Left lung (tissue), 10 donors: Measurements from ENCODE around the gene LHX2. TPM values are rescaled to one million over a fixed set of nuclear protein-coding genes. Genes with fewer than 3 reads are reported as not detected.
A peak's percentile ranks its signal among the peaks of the same experiment; 100 is the strongest.

Experiments
- ATAC-seq: fragments of 200-7000 bp; cut with Tn5 transposase; one replicate; pipeline ENCODE4 v1.9.1; 2020; ENCODE audit warnings: moderate library complexity
- DNase-seq, 4 donors: peaks; one replicate each; pipeline ENCODE4 v3.0.0-alpha.2; 2013 to 2020
- H3K27ac ChIP-seq, 2 donors: fragments of 200-600 bp; sonication (generic) in 1 of 2; one replicate each; pipeline versions ENCODE4 v1.5.0 to v1.8.0; 2020 to 2021
- H3K27me3 ChIP-seq, 2 donors: fragments of 200-600 bp; sonication (generic) in 1 of 2; one replicate each; pipeline versions ENCODE4 v1.5.0 to v1.8.0; 2020 to 2021
- H3K36me3 ChIP-seq, 2 donors: fragments of 200-600 bp; sonication (generic) in 1 of 2; one replicate each; pipeline versions ENCODE4 v1.5.0 to v1.8.0; 2020 to 2021
- H3K4me1 ChIP-seq, 2 donors: fragments of 200-600 bp; one replicate each; pipeline ENCODE4 v1.8.0; 2021
- H3K4me3 ChIP-seq, 2 donors: fragments of 200-600 bp; sonication (generic) in 1 of 2; one replicate each; pipeline versions ENCODE4 v1.5.0 to v1.8.0; 2020 to 2021; ENCODE audit warnings: mild to moderate bottlenecking in 1 of 2
- H3K9me3 ChIP-seq, 2 donors: fragments of 200-600 bp; sonication (generic) in 1 of 2; one replicate each; pipeline versions ENCODE4 v1.5.0 to v1.8.0; 2020 to 2021
- CTCF ChIP-seq, 2 donors: fragments of 200-600 bp; sonication (generic) in 1 of 2; IDR thresholded peaks; one replicate each; pipeline versions ENCODE4 v1.5.0 to v1.8.0; 2021; ENCODE audit warnings: antibody characterized with exemption in 2 of 2
- intact Hi-C, 2 donors: fragments of 100-400 bp; cut with DNase I; formaldehyde crosslinking; loops; one replicate each; pipeline versions ENCODE4 v1.11.2 to v1.14.2; 2022
- polyA plus RNA-seq, 6 donors: library from polyadenylated mRNA; unstranded; fragments of 120-200 nt; gene quantifications; one replicate each; pipeline ENCODE4 v1.2.1, GENCODE V29; 2013; ENCODE audit not compliant: insufficient read length in 6 of 6
- total RNA-seq, 2 donors: library from RNA; stranded (reverse); fragmentation: NEBNext Ultra II Directional; extraction: Animal tissue kit (Norgen Biotek cat#: 25700); gene quantifications; one replicate each; pipeline ENCODE4 v1.2.1, GENCODE V29; 2021
- donor health status: DM: no; HTN: yes; CAD: no.
- donor health status: DM: no; HTN: no; CAD: no.

Gene LHX2
- total and polyA plus RNA-seq, 8 donors, result 0.12 to 0.26 (median 0.21) TPM; not detected in 4

DNA sequence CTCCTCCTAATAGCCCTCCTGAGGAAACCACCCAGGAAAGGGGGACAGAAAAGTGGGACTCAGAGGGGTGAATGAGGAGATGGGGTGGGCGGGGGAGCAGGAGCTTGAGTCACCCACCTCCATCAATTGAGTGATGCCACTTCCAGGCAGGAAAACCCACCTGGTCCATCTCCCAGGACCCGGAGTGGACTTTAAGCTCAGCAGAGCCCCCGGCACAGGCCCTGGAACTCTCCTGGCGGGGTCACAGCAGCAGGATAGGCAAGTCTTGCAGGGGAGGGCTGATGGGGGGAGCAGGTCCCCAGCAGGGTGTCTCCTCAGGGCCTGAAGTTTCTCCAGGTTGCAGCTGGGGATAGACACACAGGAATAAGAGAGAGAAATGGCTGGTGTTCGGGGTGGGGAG lies 40.8 kb downstream of the LHX2 start:
- intact Hi-C loops, result no loop called here
- TF ChIP-seq CTCF (IDR thresholded peaks at IDR 0.05), result no peak
- no peaks in the 10 kb centered on the region for H3K4me1 ChIP-seq

DNA sequence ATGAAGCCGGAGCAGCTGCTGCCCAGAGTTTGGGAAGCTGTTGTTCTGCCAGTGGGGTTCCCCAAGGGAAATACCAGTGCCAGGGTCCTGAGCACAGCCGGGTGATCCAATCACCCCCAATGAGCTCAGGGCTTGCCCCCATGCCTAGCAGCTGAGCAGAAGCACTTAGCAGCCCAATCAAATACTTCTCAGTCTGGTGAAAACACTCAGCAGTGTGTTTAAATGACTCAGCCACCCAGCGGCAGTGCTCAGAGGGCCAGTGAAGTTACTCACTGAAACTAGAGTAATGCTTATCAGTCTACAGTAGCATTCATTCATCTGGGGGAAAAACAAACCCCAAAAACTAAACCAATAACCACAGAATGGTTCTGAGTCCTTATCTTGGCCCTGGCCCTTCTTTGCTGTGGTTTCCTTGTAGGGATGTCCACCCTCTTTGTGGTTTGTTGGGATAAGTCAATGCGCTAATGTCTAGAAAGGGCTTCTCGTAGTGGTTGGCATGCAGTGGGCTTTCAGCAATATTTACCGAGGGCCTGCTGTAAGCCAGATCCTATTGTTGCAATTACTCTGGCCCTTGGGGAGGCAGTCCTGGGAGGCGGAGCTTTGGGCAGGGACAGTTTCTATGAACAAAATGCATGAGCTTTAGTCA lies 43.1 kb downstream of the LHX2 start:
- no peak overlapping the region for H3K4me3 ChIP-seq
- no peaks in the 10 kb centered on the region for H3K9me3 ChIP-seq
- H3K27me3 ChIP-seq, result peaks cover 0 to 79% of the 10 kb centered on the region in 2 donors

More for the DNA sequence above, 40.8 kb downstream of the LHX2 start:
- Histone ChIP-seq H3K9me3 (no peaks in the 10 kb centered on the region), H3K27ac (no peak overlapping the region), H3K27me3 (peaks cover 0 to 77% of the 10 kb centered on the region in 2 donors), H3K36me3 (no peaks in the 10 kb centered on the region), H3K4me3 (no peak overlapping the region)
- DNase-seq, result no peak
- ATAC-seq, result no peak

DNA sequence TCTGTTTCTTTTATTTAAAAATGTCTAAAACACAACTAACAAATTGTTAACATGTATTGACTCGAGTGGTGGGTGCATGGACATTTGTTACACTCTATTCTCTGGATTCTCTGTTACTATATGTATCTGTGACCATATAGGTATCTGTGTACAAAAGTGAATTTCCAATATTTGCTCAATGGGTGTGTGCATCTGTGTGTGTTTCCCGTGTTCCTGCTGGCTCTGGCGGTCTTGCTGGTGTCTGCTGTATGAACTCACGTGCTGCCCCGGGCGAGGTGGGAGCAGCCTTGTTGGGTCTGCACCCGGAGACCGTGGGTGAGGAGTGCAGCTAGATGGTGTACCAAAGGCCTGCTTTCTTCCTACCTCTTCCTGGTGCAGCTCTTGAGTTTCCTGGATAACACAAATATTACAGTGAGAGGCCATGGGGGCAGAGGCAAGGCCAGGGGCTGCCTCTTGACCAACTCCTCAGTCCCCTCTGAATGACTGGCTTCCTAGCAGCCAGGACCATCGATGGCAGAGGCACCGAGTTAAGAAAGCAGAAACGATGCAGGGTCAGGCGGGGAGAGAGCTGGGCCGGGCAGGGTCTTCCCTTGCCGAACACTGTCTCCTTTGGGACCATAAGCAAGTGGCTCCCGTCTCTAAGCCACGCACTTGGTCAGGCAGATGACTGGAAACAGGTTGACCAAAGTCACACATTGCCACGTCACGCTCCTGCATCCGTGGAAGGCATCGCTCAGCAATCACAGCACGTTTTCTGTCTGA lies 49.5 kb downstream of the LHX2 start:
- intact Hi-C loops, result no loop called here
- Histone ChIP-seq H3K27me3 (peaks cover 0 to 65% of the 10 kb centered on the region in 2 donors), H3K4me3 (no peak overlapping the region), H3K36me3 (no peaks in the 10 kb centered on the region), H3K9me3 (no peaks in the 10 kb centered on the region), H3K4me1 (no peaks in the 10 kb centered on the region), H3K27ac (no peak overlapping the region)
- ATAC-seq, result no peak
- no peak for TF ChIP-seq CTCF (IDR thresholded peaks at IDR 0.05)
- no peak for DNase-seq

More for the DNA sequence above, 43.1 kb downstream of the LHX2 start:
- Histone ChIP-seq H3K27ac (no peak overlapping the region), H3K36me3 (no peaks in the 10 kb centered on the region), H3K4me1 (no peaks in the 10 kb centered on the region)
- no peak for TF ChIP-seq CTCF (IDR thresholded peaks at IDR 0.05)
- ATAC-seq (peak; percentile 94), DNase-seq (no peak)
- intact Hi-C loops, result no loop called here

DNA sequence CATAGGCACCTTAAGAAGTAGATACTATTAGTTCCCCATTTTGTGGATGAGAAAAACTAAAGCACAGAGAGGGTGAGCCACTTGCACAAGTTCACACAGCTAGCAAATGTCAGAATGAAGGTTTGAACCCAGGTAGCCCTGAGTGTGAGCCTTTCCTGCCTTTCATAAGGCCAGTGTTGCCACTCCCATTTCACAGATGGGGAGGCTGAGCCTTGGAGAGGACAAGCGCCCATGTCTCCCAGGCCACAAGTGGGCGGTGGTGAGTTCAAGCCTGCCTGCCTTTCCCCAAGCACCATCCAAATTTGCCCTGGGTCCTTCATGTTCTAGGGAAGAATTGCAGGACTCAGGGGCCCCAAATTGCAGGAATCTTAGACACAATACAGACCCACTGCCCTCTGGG lies 50.6 kb downstream of the LHX2 start:
- intact Hi-C loops, result no loop called here
- no peaks in the 10 kb centered on the region for H3K9me3 ChIP-seq
- H3K36me3 ChIP-seq, result no peaks in the 10 kb centered on the region
- no peaks in the 10 kb centered on the region for H3K4me1 ChIP-seq
- DNase-seq, result no peak
- no peak for ATAC-seq
- no peak overlapping the region for H3K4me3 ChIP-seq
- H3K27me3 ChIP-seq, result peaks cover 0 to 53% of the 10 kb centered on the region in 2 donors
- TF ChIP-seq CTCF (IDR thresholded peaks at IDR 0.05), result no peak
- H3K27ac ChIP-seq, result no peak overlapping the region

DNA sequence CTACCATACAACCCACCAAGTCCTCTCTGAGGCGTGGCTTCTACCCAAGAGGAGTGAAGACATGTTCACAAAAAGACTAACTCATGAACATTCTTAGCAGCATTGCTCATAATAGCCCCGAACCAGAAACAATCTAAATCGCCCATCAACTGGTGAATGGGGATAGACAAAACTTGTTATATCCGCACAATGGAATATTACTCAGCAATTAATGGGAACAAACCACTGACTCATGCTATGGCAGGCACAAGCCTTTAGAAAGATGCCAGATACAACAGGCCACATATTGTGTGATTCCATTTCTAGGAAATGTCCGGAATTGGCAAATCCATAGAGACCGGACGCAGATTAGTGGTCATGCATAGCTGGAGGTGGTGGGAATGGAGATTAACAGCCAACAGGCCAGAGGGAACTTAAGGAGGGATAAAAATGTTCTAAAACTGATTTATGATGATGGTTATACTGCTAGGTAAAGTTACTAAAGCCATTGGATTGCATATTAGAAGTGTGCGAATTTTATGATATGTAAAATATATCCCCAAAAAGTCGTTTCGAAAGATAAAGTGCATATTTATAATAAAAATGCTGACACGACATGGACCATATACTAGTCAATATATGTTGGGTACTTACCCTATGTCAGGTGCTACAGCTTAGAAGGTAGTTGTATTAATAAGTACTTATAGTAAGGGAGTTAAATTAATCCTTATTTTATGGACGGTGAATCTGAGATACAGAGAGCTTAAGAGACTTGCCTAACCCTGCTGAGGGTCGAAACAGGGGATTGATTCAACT lies 55.4 kb downstream of the LHX2 start:
- H3K9me3 ChIP-seq, result no peaks in the 10 kb centered on the region
- peaks cover 0 to 11% of the 10 kb centered on the region in 2 donors for H3K27me3 ChIP-seq
- no peak overlapping the region for H3K4me3 ChIP-seq
- H3K36me3 ChIP-seq, result no peaks in the 10 kb centered on the region
- no peak for TF ChIP-seq CTCF (IDR thresholded peaks at IDR 0.05)
- H3K4me1 ChIP-seq, result no peaks in the 10 kb centered on the region
- intact Hi-C loops, result no loop called here
- no peak overlapping the region for H3K27ac ChIP-seq
- no peak for DNase-seq
- no peak for ATAC-seq
